BLaER1 (cell line): ENCODE data around the gene KIF26B.

Experiments used
- H3K27ac ChIP-seq: shearing (Covaris generic); formaldehyde crosslinking; 2 replicates; pipeline ENCODE4 v1.8.1; 2022
- H3K27me3 ChIP-seq: shearing (Covaris generic); formaldehyde crosslinking; 2 replicates; pipeline ENCODE4 v1.8.1; 2022
- H3K36me3 ChIP-seq: shearing (Covaris generic); formaldehyde crosslinking; 2 replicates; pipeline ENCODE4 v1.8.1; 2022
- H3K4me1 ChIP-seq: shearing (Covaris generic); formaldehyde crosslinking; 2 replicates; pipeline ENCODE4 v1.8.1; 2022
- H3K4me2 ChIP-seq: shearing (Covaris generic); formaldehyde crosslinking; 2 replicates; pipeline ENCODE4 v1.8.1; 2022
- H3K4me3 ChIP-seq: shearing (Covaris generic); formaldehyde crosslinking; 2 replicates; pipeline ENCODE4 v1.8.1; 2022
- H3K9ac ChIP-seq: shearing (Covaris generic); formaldehyde crosslinking; 2 replicates; pipeline ENCODE4 v1.8.1; 2022
- H3K9me3 ChIP-seq: shearing (Covaris generic); formaldehyde crosslinking; 2 replicates; pipeline ENCODE4 v1.8.1; 2022
- H4K20me1 ChIP-seq: shearing (Covaris generic); formaldehyde crosslinking; 2 replicates; pipeline ENCODE4 v1.8.1; 2022
- Cebpa-rat ChIP-seq: shearing (Covaris generic); IDR thresholded peaks from 2 replicates; pipeline ENCODE4 v1.8.1; 2022

The KIF26B gene

GRCh38 chr1:245153552-245154428, 995 bp upstream of the KIF26B start:
- Histone ChIP-seq H3K36me3 (no peaks in the 10 kb centered on the region), H3K27ac (no peak overlapping the region), H3K4me1 (peaks cover 37% of the 10 kb centered on the region), H3K4me2 (peak overlapping the region; percentile 98), H3K4me3 (peak overlapping the region; percentile 73), H3K9me3 (no peaks in the 10 kb centered on the region), H3K9ac (no peak overlapping the region), H4K20me1 (peaks cover 27% of the 10 kb centered on the region), H3K27me3 (peaks cover 51% of the 10 kb centered on the region)
- TF ChIP-seq Cebpa-rat = no peak

DNA sequence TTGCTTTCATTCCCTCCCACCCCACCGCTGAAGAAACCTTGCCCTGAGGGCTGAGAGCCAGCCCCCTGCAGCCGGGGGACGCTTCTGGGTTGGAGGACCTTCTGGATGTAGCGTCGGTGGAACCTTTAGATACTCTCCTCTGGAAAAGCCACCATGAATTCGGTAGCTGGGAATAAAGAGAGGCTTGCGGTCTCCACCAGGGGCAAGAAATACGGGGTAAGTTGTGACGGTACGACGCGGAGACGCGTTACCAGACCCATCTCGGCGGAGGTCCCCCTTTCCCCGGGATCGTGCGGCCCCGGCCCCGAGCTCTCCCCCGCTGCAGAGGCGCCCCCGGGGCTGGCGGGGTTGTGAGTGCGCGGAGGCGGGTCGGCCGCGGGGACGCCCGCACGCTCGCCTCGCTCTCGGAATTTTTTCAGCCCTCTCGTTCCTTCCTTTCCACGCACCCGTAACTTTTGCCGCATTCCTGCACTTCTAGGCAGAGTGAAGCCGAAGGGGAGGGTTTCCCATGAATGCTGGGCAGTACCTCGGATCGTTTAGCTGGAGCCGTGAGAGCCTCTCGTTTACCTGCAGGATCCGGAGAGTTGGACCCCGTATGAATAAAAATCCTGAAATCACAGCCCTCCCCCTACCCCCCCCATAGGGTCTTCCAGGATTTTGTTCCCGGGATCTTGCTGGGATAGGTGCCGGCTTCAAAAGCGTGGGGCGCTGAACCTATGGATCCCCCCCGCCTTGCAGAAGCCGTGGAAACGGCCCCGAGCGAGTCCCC, 671 bp downstream of the KIF26B start:
- Histone ChIP-seq H3K4me1 (peaks cover 37% of the 10 kb centered on the region), H3K27ac (no peak overlapping the region), H3K9ac (no peak overlapping the region), H3K36me3 (no peaks in the 10 kb centered on the region), H3K9me3 (no peaks in the 10 kb centered on the region), H3K4me3 (peak overlapping the region; percentile 73), H3K4me2 (peak overlapping the region; percentile 98), H3K27me3 (peaks cover 51% of the 10 kb centered on the region), H4K20me1 (peaks cover 27% of the 10 kb centered on the region)
- no peak for TF ChIP-seq Cebpa-rat

DNA sequence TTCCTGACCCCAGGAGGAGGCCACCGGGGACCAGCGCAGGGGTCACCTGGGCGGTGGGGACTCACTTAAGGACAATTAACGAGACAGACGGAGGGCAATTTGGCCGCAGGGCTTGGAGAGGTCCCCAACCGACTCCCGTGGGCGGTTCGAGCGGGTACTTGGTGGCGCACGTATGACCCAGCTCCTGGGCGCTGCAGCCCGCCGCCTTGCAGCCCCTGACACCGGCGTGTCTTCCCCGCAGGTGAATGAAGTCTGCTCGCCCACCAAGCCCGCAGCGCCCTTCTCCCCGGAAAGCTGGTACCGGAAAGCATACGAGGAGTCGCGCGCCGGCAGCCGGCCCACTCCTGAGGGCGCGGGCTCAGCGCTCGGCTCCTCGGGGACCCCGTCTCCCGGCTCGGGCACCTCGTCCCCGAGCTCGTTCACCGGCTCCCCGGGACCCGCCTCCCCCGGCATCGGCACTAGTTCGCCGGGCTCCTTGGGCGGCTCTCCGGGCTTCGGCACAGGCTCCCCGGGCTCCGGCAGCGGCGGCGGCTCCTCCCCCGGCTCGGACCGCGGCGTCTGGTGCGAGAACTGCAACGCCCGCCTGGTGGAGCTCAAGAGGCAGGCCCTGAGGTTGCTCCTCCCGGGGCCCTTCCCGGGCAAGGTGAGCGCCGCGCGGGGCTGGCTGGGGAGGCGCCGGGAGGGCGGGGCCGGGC, 1.4 kb downstream of the KIF26B start:
- H3K4me3 ChIP-seq = peak overlapping the region; percentile 73
- no peak overlapping the region for H3K27ac ChIP-seq

GRCh38 chr1:245156736-245157505, 2.1 kb downstream of the KIF26B start:
- Histone ChIP-seq H3K9ac (peak overlapping the region; percentile 48; the same call in 1 of the 2 replicates), H3K27me3 (peaks cover 51% of the 10 kb centered on the region), H4K20me1 (peaks cover 27% of the 10 kb centered on the region), H3K4me2 (peak overlapping the region; percentile 98), H3K27ac (no peak overlapping the region), H3K9me3 (no peaks in the 10 kb centered on the region), H3K4me3 (peak overlapping the region; percentile 73), H3K4me1 (peaks cover 37% of the 10 kb centered on the region), H3K36me3 (no peaks in the 10 kb centered on the region)
- no peak for TF ChIP-seq Cebpa-rat

More for the DNA sequence above, 1.4 kb downstream of the KIF26B start:
- no peaks in the 10 kb centered on the region for H3K9me3 ChIP-seq
- peak overlapping the region; percentile 98 for H3K4me2 ChIP-seq
- H3K9ac ChIP-seq = peak overlapping the region; percentile 48; the same call in 1 of the 2 replicates
- H3K4me1 ChIP-seq = peaks cover 37% of the 10 kb centered on the region
- H4K20me1 ChIP-seq = peaks cover 27% of the 10 kb centered on the region
- peaks cover 51% of the 10 kb centered on the region for H3K27me3 ChIP-seq
- no peaks in the 10 kb centered on the region for H3K36me3 ChIP-seq
- TF ChIP-seq Cebpa-rat = no peak

GRCh38 chr1:245158913-245159312, 4.1 kb downstream of the KIF26B start:
- H3K27me3 ChIP-seq = peaks cover 39% of the 10 kb centered on the region
- no peak overlapping the region for H3K4me2 ChIP-seq
- H3K36me3 ChIP-seq = no peaks in the 10 kb centered on the region
- peaks cover 30% of the 10 kb centered on the region for H3K4me1 ChIP-seq
- H3K27ac ChIP-seq = no peak overlapping the region
- no peak overlapping the region for H3K9ac ChIP-seq
- TF ChIP-seq Cebpa-rat = no peak
- no peak overlapping the region for H3K4me3 ChIP-seq
- no peaks in the 10 kb centered on the region for H3K9me3 ChIP-seq
- H4K20me1 ChIP-seq = peaks cover 19% of the 10 kb centered on the region

GRCh38 chr1:245160288-245160687, 5.5 kb downstream of the KIF26B start:
- Histone ChIP-seq H3K27me3 (peaks cover 25% of the 10 kb centered on the region), H4K20me1 (peaks cover 10% of the 10 kb centered on the region), H3K27ac (no peak overlapping the region), H3K4me2 (no peak overlapping the region), H3K9ac (no peak overlapping the region), H3K4me1 (peaks cover 18% of the 10 kb centered on the region), H3K36me3 (no peaks in the 10 kb centered on the region), H3K4me3 (no peak overlapping the region), H3K9me3 (no peaks in the 10 kb centered on the region)
- TF ChIP-seq Cebpa-rat = no peak

- no peak overlapping the region for H3K4me3 ChIP-seq
- TF ChIP-seq Cebpa-rat = no peak
- peaks cover 12% of the 10 kb centered on the region for H3K4me1 ChIP-seq
- H3K4me2 ChIP-seq = no peak overlapping the region
- peaks cover 5% of the 10 kb centered on the region for H4K20me1 ChIP-seq
- H3K36me3 ChIP-seq = no peaks in the 10 kb centered on the region
- H3K9me3 ChIP-seq = no peaks in the 10 kb centered on the region
- H3K9ac ChIP-seq = no peak overlapping the region
- H3K27ac ChIP-seq = no peak overlapping the region
- H3K27me3 ChIP-seq = peaks cover 19% of the 10 kb centered on the region
Measured at GRCh38 chr1:245160741-245161400, 6.1 kb downstream of the KIF26B start.

DNA sequence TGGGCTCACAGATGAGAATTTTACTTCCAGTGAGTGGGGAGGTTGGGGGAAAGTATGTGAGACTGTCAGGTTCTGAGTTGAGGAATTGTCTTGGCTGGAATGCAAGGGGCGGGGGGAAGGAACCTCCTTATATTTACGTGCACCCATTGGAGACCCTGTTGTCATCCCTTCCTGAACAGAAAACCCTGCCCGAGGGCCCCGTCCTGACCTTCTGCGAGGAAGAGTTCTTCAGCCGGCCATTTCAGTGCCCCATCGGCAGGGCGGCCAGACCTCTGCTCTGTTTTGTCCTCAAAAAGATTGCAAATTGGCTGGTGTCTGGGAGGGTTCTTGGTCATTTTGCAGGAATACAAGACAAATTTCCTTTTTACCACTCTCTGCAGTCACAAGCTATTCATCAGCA, 7.1 kb downstream of the KIF26B start:
- no peaks in the 10 kb centered on the region for H3K9me3 ChIP-seq

More for the DNA sequence above, 7.1 kb downstream of the KIF26B start:
- Histone ChIP-seq H3K27ac (no peak overlapping the region), H3K9ac (no peak overlapping the region), H4K20me1 (no peaks in the 10 kb centered on the region), H3K4me2 (no peak overlapping the region), H3K36me3 (no peaks in the 10 kb centered on the region), H3K4me1 (peaks cover 6% of the 10 kb centered on the region), H3K27me3 (peaks cover 9% of the 10 kb centered on the region), H3K4me3 (no peak overlapping the region)
- TF ChIP-seq Cebpa-rat = no peak
